Karpas-422 (cell line): ENCODE measurements around the gene CD151. TPM values are rescaled to one million over a fixed set of nuclear protein-coding genes. Genes with fewer than 3 reads are reported as not detected.

Experiments
- DNase-seq: peaks from one replicate; pipeline ENCODE4 v3.0.0-alpha.2; 2015
- H2AFZ ChIP-seq: fragments of 200-600 bp; sonication (generic); 2 replicates; pipeline ENCODE4 v1.6.1; 2014; ENCODE audit warnings: antibody characterized with exemption, low read length, mixed read lengths
- H3K27ac ChIP-seq: fragments of 200-600 bp; sonication (generic); 2 replicates; pipeline ENCODE4 v1.5.1; 2014; ENCODE audit warnings: mild to moderate bottlenecking, low read length, moderate library complexity
- H3K27me3 ChIP-seq: fragments of 200-600 bp; sonication (generic); 2 replicates; pipeline ENCODE4 v1.6.1; 2014; ENCODE audit warnings: low read length, mixed read lengths
- H3K36me3 ChIP-seq: fragments of 200-600 bp; sonication (generic); 2 replicates; pipeline ENCODE4 v1.6.1; 2014; ENCODE audit warnings: low read length, mixed read lengths; ENCODE audit not compliant: insufficient read depth
- H3K4me1 ChIP-seq: fragments of 200-600 bp; sonication (generic); 2 replicates; pipeline ENCODE4 v1.6.1; 2014; ENCODE audit warnings: mild to moderate bottlenecking, low read length, mixed read lengths
- H3K4me2 ChIP-seq: fragments of 200-600 bp; sonication (generic); 2 replicates; pipeline ENCODE4 v1.6.1; 2014; ENCODE audit warnings: low read length, low read depth, mild to moderate bottlenecking; ENCODE audit not compliant: poor library complexity, severe bottlenecking
- H3K4me3 ChIP-seq: fragments of 200-600 bp; sonication (generic); 2 replicates; pipeline ENCODE4 v1.5.1; 2014; ENCODE audit warnings: mild to moderate bottlenecking, antibody characterized with exemption, low read length, mixed read lengths
- H3K79me2 ChIP-seq: fragments of 200-600 bp; sonication (generic); 2 replicates; pipeline ENCODE4 v1.6.1; 2014; ENCODE audit warnings: mild to moderate bottlenecking, low read length, mixed read lengths
- H3K9ac ChIP-seq: fragments of 200-600 bp; sonication (generic); 2 replicates; pipeline ENCODE4 v1.6.0; 2014; ENCODE audit warnings: low read length
- H3K9me2 ChIP-seq: fragments of 200-600 bp; sonication (generic), shearing (Covaris generic); replicated peaks from 2 replicates; pipeline ENCODE4 v1.6.0; 2014; ENCODE audit warnings: mild to moderate bottlenecking, low read length, moderate library complexity; ENCODE audit not compliant: insufficient read depth
- H3K9me3 ChIP-seq: fragments of 300-700, 200-600 bp; sonication (generic); 2 replicates; pipeline ENCODE4 v1.6.1; 2014; ENCODE audit warnings: low read length, mixed read lengths
- H4K20me1 ChIP-seq: fragments of 200-600 bp; sonication (generic); 2 replicates; pipeline ENCODE4 v1.6.1; 2014; ENCODE audit warnings: mild to moderate bottlenecking, antibody characterized with exemption, low read length, low read depth; ENCODE audit not compliant: insufficient read depth
- small RNA-seq: library from RNA; depleted of rRNA; stranded (forward); fragments of <200 nt; gene quantifications from one replicate; pipeline ENCODE3, GENCODE V24; 2014
- total RNA-seq: library from RNA; depleted of rRNA; stranded (reverse); fragments of >200 nt; shearing (Covaris generic); gene quantifications from 2 replicates; pipeline ENCODE4 v1.2.3, GENCODE V29; 2014; ENCODE audit warnings: low replicate concordance; rRNA removed

CD151 gene
- total RNA-seq, 1 experiment from 2014 or later, result 10.5 TPM

DNA sequence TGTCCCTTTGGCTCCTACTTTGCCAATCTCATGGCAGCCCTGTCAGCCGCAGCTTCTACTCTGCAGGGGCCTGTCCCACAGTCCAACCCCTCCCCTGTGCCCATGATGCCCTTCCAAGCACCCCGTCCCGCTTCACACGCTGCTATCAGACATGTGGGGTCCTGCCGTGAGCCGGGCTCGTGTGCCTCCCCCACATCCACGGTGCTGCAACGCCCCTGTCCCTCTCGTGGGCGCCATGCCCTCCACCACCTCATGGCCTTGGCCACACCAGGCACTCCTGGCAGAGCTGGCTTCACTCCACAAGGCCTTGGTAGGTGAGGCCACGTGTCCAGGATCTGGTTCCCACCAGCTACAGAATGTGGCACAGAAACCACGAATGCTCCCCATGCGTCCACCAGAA lies 54.8 kb downstream of the CD151 start:
- no peak overlapping the region for H3K27ac ChIP-seq
- H3K9ac ChIP-seq, result no peak overlapping the region
- no peak overlapping the region for H3K4me3 ChIP-seq
- no peak overlapping the region for H3K4me2 ChIP-seq
- H3K9me2 ChIP-seq, result no peaks in the 10 kb centered on the region
- H3K36me3 ChIP-seq, result no peaks in the 10 kb centered on the region
- H3K9me3 ChIP-seq, result no peaks in the 10 kb centered on the region
- H3K27me3 ChIP-seq, result no peaks in the 10 kb centered on the region
- DNase-seq, result no peak
- no peaks in the 10 kb centered on the region for H4K20me1 ChIP-seq
- no peaks in the 10 kb centered on the region for H3K4me1 ChIP-seq
- no peak overlapping the region for H2AFZ ChIP-seq
- H3K79me2 ChIP-seq, result no peaks in the 10 kb centered on the region

Small RNA genes within 50 kb of the gene (small RNA-seq; reads per million reads assigned to genes)
- gene SNORA52, result not detected

Other genes starting within 250 kb of the CD151 start
- 34.6 and 53.5 TPM in 2 replicates for gene IRF7, start 217.0 kb upstream of the CD151 start, total RNA-seq
- gene CDHR5, start 208.0 kb upstream of the CD151 start, total RNA-seq, result 0.04 TPM in 1 of 2 replicates, not detected in the other
- not detected in 2 replicates for gene SCT, start 205.8 kb upstream of the CD151 start, total RNA-seq
- not detected in 2 replicates for gene DRD4, start 195.7 kb upstream of the CD151 start, total RNA-seq
- 35.9 and 57.3 TPM in 2 replicates for gene DEAF1, start 137.7 kb upstream of the CD151 start, total RNA-seq
- 25.4 and 32.8 TPM in 2 replicates for gene TMEM80, start 137.1 kb upstream of the CD151 start, total RNA-seq
- 2.3 and 10.4 TPM in 2 replicates for gene EPS8L2, start 126.7 kb upstream of the CD151 start, total RNA-seq
- gene TALDO1, start 85.5 kb upstream of the CD151 start, total RNA-seq, result 127 and 177 TPM in 2 replicates
- 43.6 and 61.0 TPM in 2 replicates for gene GATD1, start 55.5 kb upstream of the CD151 start, total RNA-seq
- 19.8 and 50.0 TPM in 2 replicates for gene CEND1, start 42.9 kb upstream of the CD151 start, total RNA-seq
- gene SLC25A22, start 34.7 kb upstream of the CD151 start, total RNA-seq, result 9.3 and 23.4 TPM in 2 replicates
- gene PIDD1, start 27.7 kb upstream of the CD151 start, total RNA-seq, result 26.2 and 26.6 TPM in 2 replicates
- gene RPLP2, start 23.0 kb upstream of the CD151 start, total RNA-seq, result 774 and 1,042 TPM in 2 replicates
- gene PNPLA2, start 14.0 kb upstream of the CD151 start, total RNA-seq, result 32.5 and 35.8 TPM in 2 replicates
- gene CRACR2B, start 5.0 kb upstream of the CD151 start, total RNA-seq, result 0.48 and 1.5 TPM in 2 replicates
- 113 and 203 TPM in 2 replicates for gene POLR2L, start 9.6 kb downstream of the CD151 start, total RNA-seq
- 4.0 TPM in 1 of 2 replicates, not detected in the other for gene TSPAN4, start 9.9 kb downstream of the CD151 start, total RNA-seq
- gene CHID1, start 77.9 kb downstream of the CD151 start, total RNA-seq, result 32.8 and 43.7 TPM in 2 replicates
- 20.0 and 34.6 TPM in 2 replicates for gene AP2A2, start 92.9 kb downstream of the CD151 start, total RNA-seq
- gene MUC6, start 203.8 kb downstream of the CD151 start, total RNA-seq, result not detected in 2 replicates
- gene MUC2, start 241.9 kb downstream of the CD151 start, total RNA-seq, result not detected in 2 replicates